HG02642 (cell line): ENCODE data around the gene APOE.
"Not testable (repeated sequence)": the region's sequence is repeated elsewhere in the genome, so short reads cannot be mapped to it uniquely, and the experiment has no call there.

Experiments
- ATAC-seq: cut with Tn5 transposase; IDR thresholded peaks from one replicate; pipeline ENCODE4 v1.9.1; 2021; ENCODE audit warnings: mild to moderate bottlenecking; ENCODE audit not compliant: unreplicated experiment, poor library complexity

The APOE gene

GRCh38 chr19:44905437-44906160 is at the start of gene APOE:
APOE (plus strand) TSS chr19:44905796; CDS start chr19:44906625, 829 bp downstream.
- no peak for ATAC-seq

DNA sequence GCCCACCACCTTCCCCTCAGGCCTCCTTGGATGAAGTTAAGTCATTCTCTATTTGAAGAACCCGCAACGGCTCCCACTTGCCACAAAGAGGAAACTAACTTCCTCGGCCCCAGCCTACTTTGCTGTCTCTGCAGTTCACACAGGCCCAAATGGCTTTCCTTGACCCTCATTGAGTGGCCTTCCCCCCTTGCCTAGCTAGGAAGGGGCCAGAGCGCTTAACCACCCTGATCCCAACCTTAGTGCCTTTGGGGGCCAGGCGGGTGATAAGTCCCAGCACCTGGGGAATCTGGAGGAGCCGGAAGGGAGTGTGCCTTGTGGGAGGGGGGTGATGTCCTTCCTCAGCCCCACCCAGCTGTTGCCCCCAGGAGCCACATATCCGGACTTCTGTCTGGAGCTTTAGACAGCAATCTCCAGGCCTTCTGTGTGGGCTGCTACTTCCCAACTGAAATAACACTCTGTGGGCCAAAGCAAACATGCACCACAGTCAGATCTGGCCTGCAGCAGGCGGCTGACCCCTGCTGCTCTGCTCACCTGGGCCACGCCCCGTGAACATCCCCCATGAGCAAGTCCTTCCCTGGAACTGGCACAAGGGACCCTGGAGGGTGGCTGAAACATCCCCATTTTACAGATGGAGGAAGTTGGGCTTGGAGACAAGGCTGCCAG is 49.0 kb upstream of the APOE start:
- ATAC-seq, result no peak

GRCh38 chr19:44857837-44858236 is 47.8 kb upstream of the APOE start:
- no peak for ATAC-seq

DNA sequence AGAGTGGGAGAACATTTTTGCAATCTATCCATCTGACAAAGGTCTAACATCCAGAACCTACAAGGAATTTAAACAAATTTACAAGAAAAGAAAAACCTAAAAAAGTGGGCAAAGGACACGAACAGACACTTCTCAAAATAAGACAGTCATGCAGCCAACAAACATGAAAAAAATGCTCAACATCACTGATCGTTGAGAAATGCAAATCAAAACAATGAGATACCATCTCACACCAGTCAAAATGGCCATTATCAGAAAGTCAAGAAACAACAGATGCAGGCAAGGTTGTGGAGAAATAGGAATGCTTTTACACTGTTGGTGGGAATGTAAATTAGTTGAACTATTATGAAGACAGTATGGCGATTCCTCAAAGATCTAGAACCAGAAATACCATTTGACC is 44.0 kb upstream of the APOE start:
- not testable (repeated sequence) for ATAC-seq

DNA sequence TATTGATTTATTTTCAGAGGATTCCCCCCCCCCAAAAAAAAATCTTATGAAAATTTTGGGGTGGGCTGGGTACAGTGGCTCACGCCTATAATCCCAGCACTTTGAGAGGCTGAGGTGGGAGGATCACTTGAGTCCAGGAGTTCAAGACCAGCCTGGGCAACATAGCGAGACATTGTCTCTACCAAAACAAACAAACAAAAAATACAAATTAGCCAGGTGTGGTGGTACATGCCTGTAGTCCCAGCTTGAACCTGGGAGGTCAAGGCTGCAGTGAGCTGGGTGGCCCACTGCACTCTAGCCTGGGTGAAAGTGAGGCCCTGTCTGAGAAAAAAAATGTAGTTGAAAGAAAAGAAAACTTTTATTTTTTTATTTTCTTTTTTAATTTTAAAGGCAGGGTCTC is 41.6 kb upstream of the APOE start:
- no peak for ATAC-seq

GRCh38 chr19:44865196-44865767 is 40.3 kb upstream of the APOE start:
- ATAC-seq, result no peak

DNA sequence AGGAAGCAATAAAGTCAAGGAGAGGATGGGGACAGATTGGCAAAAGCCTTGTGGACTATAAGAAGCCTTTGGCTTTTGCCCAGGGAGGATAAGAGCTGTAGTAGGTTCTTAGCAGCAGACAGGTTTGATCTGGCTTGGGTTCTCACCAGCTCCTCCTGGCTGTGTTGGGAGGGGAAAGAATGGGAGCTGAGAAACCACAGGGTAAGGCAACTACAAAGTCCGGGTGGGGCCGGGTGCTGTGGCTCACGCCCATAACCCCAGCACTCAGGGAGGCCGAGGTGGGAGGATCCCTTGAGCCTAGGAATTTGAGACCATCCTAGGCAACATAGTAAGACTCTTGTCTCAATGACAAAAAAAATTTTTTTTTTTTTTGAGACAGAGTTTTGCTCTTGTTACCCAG is 38.9 kb upstream of the APOE start:
- no peak for ATAC-seq

DNA sequence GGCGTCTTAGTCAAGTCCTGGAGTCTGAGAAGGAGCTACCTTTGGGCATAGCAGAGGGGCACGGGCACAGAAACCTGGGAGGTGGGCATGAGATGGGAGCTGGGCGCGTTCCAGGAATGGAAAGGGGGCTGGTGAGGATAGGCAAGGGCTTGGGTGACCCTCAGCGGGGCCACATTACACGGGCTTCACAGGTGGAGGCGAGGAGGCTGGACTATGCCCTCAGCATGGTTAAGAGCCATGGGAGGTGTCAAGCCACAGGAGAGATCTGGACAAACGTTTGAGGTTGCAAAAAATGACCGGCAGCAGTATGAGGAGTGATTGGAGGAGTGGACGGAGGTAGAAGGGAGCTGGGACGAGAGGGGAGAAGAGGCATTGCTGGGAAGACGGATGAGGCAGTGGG is 38.0 kb upstream of the APOE start:
- no peak for ATAC-seq

DNA sequence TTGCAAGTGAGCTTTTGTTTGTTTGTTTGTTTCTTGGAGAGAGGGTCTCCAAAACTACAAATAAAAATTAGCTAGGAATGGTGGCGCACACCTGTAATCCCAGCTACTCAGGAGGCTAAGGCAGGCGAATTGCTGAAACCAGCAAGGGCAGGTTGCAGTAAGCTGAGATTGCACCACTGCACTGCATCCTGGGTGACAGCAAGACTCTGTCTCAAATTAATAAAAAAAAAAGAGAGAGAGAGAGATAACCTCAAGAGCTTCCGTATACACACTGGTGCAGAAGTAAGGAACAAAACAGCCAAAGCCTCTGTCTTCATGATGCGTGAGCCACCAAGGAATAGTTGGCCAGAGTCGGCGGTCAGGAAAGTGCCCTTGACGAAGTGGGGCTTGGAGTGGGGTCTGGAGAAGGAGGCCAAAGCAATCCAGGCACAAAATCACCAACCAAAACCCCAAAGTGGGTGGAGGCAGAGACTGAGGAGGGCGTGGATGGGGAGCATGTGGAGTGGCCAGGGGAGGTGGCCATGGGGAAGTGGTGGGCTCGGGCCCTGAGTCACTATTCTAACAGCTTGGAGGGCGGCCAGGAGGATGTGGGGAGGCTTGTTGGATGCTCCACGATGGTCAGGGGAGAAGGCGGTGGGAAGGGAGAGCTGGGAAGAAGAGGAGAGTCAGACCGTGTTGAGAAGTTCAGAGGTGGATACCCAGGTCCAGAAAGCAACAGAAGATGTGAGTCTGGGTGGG is 35.7 kb upstream of the APOE start:
- no peak for ATAC-seq

DNA sequence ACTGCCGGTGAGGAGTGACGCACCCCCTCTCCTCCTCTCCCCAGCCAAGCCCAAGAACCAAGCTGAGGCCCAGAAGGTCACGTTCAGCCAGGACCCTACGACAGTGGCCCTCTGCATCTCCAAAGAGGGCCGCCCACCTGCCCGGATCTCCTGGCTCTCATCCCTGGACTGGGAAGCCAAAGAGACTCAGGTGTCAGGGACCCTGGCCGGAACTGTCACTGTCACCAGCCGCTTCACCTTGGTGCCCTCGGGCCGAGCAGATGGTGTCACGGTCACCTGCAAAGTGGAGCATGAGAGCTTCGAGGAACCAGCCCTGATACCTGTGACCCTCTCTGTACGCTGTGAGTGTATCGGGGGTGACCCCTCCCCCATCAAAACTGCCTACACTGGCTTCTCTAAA is 33.8 kb upstream of the APOE start:
- no peak for ATAC-seq

DNA sequence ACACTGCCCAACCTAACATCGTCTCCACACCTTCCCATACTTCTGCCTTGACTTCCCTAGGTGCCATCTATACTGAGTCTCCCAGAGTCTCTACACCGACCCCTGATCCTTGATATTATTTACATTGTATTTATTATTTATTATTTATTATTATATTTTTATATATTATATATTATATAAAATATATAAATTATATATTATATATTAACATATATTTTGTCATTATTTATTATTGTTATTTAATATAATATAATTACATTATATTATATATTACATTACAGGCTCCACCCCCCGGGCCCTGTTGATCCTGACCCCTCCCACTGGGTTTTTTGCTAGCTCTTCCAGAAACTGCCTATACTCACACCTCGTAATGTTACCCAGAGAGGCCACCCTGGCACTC is 32.9 kb upstream of the APOE start:
- ATAC-seq, result no peak

DNA sequence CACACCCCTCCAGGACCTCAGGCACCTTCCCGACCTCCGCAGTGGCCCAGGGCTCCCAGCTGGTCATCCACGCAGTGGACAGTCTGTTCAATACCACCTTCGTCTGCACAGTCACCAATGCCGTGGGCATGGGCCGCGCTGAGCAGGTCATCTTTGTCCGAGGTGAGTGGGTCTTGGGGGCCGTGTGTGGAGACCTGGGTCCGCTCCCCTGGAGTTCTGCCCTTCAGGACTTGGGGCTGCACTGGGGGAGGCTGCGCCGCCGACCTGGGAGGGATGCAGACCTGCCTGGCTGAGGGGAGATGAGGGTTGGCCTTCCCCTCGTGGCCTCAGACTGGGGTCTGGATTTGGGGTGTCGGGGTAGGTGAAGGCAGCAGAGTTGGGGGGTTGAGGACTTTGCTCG is 31.3 kb upstream of the APOE start:
- ATAC-seq, result no peak

DNA sequence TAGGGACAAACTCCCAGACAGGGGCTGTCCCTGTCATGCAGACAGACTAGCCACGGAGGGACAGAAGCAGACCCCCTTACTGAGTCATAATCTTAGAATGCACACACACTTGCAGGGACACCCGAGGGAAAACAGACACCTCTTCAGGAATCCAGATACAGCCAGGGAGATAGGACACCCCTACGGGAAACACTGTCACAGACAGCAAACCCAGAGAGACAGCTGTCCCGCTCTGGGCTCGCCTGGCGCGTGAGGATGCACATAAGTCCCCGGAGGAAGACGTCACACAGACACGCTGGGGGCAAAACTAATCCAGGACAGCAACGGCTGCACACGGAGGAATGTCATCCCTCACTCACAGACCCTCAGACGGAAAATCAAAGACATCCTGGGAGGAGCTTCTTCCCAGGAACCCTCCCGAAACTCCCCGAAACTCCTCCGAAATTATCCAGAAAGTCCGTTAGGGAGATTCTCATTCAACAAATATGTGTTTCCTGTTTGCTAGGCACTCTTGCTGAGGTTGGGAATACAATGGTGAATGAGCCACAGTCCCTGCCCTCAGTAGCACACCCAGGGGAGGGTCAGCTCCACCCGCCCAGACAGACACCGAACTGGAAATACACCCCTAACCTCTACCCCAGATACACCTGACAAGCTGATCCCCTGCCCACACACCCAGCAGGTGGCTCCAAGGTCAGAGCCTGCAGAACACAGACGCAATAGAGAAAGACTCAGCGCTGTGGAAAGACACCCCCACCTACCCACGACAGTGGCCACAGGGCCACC is 29.7 kb upstream of the APOE start:
- ATAC-seq, result no peak

- ATAC-seq, result no peak
Observed at GRCh38 chr19:44876930-44877535, 28.6 kb upstream of the APOE start.

DNA sequence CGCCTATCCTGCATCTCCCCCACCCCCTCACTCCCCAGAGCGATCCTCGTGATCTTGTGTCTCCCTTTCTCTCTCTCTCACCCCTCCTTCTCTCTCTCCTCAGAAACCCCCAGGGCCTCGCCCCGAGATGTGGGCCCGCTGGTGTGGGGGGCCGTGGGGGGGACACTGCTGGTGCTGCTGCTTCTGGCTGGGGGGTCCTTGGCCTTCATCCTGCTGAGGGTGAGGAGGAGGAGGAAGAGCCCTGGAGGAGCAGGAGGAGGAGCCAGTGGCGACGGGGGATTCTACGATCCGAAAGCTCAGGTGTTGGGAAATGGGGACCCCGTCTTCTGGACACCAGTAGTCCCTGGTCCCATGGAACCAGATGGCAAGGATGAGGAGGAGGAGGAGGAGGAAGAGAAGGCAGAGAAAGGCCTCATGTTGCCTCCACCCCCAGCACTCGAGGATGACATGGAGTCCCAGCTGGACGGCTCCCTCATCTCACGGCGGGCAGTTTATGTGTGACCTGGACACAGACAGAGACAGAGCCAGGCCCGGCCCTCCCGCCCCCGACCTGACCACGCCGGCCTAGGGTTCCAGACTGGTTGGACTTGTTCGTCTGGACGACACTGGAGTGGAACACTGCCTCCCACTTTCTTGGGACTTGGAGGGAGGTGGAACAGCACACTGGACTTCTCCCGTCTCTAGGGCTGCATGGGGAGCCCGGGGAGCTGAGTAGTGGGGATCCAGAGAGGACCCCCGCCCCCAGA is 27.3 kb upstream of the APOE start:
- ATAC-seq, result no peak

DNA sequence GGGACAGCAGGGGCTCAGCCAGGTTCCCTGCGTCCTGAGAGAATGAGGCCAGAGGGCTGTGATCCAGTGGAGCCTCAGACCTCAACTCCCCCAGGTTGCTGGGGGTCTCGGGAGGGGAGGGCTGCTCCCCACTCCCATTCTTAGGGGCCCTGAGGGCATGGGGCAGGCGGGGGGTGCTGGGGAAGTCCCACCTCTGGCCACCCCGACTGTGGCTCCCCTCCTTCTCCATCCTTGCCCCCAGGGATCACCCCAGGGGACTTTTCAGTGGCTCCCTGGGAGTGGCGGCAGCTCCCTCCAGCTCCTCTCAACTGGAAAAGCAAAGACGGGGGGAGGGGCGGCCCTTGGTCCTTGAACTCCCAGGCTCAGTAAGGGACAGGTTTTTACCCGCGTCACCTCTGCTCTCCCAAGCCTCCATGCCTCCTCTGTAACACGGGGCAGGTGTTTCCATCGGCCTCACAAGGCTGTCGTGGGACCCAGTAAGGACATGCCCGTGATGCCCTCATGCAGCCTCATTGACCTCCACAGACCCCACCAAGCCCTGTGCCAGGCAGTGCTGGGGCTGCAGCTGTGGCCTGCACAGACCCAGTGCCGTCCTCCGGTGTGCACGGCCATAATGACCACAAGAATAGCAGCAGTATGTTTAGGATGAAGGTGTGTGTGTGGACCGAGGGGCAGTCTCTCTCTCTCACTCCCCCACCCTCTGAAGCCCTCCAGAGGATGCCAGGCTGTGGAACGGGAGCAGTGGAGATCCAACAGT is 26.1 kb upstream of the APOE start:
- no peak for ATAC-seq

GRCh38 chr19:44882063-44882462 is 23.5 kb upstream of the APOE start:
- no peak for ATAC-seq

- ATAC-seq, result not testable (repeated sequence)
Observed at GRCh38 chr19:44882619-44883397, 22.8 kb upstream of the APOE start.
